GM18499 (cell line): Measurements from ENCODE around the gene SVBP.
"Not testable (repeated sequence)": the region's sequence is repeated elsewhere in the genome, so short reads cannot be mapped to it uniquely, and the experiment has no call there.

ENCODE experiments used
- ATAC-seq: cut with Tn5 transposase; IDR thresholded peaks from one replicate; pipeline ENCODE4 v1.9.1; 2021; ENCODE audit warnings: moderate number of reproducible peaks; ENCODE audit not compliant: insufficient read depth, unreplicated experiment

The SVBP gene, protein sequence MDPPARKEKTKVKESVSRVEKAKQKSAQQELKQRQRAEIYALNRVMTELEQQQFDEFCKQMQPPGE

GRCh38 chr1:42816585-42817439 lies at the start of gene SVBP, which contains the start of gene ERMAP:
Gene SVBP, minus strand, starts transcription at chr1:42817397. Its CDS starts 853 bp downstream, at chr1:42816544.
Gene ERMAP, plus strand, starts transcription at chr1:42817122. Its CDS starts 13,327 bp downstream, at chr1:42830449.
- no peak for ATAC-seq

DNA sequence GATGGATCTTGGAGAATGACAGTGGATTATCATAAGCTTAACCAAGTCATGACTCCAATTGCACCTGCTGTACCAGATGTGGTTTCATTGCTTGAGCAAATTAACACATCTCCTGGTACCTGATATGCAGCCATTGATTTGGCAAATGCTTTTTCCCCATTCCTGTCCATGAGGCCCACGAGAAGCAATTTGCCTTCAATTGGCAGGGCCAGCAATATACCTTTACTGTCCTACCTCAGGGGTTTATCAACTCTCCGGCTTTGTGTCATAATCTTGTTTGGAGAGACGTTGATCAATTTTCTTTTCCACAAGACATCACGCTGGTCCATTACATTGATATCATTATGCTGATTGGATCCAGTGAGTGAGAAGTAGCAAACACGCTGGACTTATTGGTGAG lies 49.4 kb upstream of the SVBP start:
- no peak for ATAC-seq

- ATAC-seq = no peak
Observed at GRCh38 chr1:42861014-42861399, 43.8 kb upstream of the SVBP start.

DNA sequence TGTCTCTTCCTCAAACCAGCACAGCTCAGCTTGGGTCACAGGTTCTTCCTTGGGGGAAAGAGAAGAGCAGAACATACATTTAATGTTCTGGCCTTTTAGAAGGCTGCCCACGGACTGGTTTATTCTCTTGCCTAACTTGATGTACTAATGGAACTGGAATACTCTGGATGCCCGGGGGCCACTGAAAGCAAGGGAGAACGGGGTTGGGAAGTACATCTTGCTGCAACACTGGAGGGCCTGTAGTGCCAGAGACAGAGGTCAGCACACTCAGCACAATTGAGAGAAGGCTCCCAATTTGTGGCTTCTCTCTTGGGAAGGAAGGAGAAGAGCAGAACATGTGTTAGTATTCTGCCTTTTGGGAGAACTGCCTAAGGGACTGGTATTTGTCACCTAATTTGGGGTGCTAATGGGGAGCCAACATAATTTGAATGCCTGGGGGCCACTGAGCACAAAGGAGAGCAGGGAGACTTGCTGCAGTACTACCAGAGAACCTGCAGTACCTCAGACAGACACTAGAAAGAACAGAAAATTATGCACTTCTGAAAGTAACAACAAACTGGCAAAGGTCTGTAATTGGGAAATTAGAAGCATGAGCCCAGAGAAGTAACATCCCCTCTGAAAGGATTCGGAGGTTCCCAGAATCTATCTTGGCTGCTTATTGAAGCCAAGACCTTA lies 43.3 kb upstream of the SVBP start:
- no peak for ATAC-seq

GRCh38 chr1:42859366-42859765 lies 42.2 kb upstream of the SVBP start:
- not testable (repeated sequence) for ATAC-seq

DNA sequence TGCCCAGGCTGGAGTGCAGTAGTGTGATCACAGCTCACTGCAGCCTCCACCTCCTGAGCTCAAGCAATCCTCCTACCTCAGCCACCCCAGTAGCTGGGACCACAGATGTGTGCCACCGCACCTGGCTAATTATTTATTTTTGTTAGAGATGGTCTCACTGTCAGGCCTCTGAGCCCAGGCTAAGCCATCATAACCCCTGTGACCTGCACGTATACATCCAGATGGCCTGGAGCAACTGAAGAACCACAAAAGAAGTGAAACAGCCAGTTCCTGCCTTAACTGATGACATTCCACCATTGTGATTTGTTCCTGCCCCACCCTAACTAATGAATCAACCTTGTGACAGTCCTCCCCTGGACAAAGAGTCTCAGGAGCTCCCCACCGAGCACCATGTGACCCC lies 39.4 kb upstream of the SVBP start:
- ATAC-seq = not testable (repeated sequence)

DNA sequence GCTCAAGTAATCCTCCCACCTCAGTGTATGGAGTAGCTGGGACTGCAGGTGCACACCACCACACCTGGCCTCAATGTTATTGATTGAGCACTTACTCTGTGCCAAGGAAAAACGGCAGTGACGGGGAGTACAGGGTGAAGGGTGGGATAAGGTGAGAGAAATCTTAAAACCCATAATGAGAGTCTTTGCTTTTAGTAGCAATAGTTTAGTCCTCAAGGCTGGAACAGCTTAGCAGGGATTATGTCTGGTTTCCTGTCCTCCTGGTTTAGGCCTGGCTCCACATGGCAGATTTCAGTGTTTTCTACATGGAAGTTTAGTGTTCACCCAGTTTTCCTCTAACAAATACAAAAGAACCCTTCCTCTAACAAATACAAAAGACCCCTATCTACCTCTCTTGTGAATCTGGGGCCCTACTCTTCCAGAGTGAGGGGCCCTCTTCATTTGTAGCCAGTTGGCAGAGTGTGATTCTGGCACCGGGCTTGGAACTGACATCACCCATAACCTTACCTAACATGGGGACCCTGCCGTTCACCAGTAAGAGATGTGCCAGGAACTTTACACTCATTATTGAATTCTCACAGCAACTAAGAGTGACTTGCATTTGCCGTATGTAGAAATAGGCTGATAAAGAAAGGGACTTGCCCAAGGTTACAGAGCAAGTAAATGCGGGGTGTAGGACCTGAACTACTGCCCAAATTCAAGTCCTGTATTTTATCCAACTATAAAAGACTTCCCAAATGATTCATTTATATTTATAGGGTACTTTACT lies 36.1 kb upstream of the SVBP start:
- no peak for ATAC-seq

DNA sequence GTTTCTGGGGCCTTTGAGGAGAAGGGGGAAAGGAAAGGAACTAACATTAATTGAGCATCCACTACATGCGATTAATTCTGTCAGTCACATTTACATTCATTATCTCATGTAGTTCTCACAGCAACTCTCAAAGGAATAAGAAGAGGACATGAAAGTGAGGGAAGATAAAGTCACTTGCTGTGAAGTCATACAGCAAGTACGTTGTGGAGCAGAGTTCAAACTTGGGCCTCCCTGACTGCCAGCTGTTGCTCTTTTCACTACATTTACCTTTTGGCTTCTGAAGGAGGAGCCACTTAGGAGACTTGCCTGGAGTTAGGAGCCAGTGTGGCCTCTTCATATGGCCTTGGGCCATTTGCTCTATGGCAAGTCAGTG lies 35.4 kb upstream of the SVBP start:
- no peak for ATAC-seq

GRCh38 chr1:42851960-42852607 lies 34.9 kb upstream of the SVBP start:
- ATAC-seq = no peak

GRCh38 chr1:42851420-42851819 lies 34.2 kb upstream of the SVBP start:
- ATAC-seq = no peak

- ATAC-seq = no peak
Observed at GRCh38 chr1:42849944-42850343, 32.7 kb upstream of the SVBP start.

DNA sequence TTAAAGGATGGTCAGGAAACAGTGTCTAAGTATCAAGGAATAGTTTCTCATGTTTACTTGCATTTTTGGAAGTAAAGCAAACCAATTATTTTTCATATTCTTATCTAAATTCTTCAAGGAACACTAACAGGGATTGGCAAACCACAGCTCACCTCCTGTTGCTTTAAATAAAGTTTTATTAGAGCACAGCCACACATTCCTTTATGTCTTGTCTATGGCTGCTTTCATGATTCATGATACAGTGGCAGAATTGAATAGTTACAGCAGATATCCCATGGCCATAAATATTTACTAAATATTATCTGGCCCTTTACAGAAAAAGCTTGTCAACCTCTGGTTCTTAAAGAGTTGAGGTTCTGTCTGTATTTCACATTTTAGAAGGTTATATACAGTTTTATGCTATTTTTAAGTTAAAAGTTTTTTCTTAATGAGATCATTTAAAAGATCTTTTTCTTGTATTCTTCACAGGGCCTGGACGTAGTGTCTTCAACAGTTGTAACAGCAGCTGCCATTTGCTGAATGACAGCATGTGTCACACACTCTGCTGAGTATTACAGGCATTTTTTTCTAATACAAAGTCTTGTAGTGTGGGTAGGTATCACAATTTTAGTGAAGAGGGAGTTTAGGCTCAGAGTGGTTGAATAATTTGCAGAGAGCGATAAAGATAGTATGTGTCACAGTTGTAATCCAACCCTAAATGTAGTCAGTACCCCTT lies 31.8 kb upstream of the SVBP start:
- no peak for ATAC-seq

GRCh38 chr1:42847721-42848460 lies 30.7 kb upstream of the SVBP start:
- no peak for ATAC-seq

- ATAC-seq = no peak
Observed at GRCh38 chr1:42847111-42847595, 30.0 kb upstream of the SVBP start.

GRCh38 chr1:42846257-42847110 lies 29.3 kb upstream of the SVBP start, which contains the start of gene ZNF691:
Gene ZNF691, plus strand, starts transcription at chr1:42846613. Its CDS starts 3,046 bp downstream, at chr1:42849659.
- ATAC-seq = peak; percentile 81

- ATAC-seq = peak; percentile 10
Observed at GRCh38 chr1:42845866-42846256, 28.7 kb upstream of the SVBP start.

DNA sequence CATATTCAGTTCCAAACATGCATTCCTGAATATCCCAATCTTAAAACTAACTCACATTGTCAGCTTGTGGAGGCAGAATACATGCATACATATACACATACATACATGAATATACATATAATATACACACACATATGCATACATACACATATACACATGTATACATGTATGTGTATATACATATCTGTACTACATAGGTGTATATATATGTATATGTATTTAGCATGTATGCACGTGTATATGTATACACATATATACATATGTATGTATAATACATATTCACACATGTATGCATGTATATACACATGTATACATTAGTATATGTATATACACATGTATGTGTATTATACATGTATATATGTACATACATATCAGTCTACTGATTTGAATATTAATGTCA lies 28.0 kb upstream of the SVBP start:
- no peak for ATAC-seq
